ENCODE results near the gene IKZF1. TPM values are rescaled to one million over a fixed set of nuclear protein-coding genes. Genes with fewer than 3 reads are reported as not detected.

Gene IKZF1
- polyA plus RNA-seq, 2 of the 4 experiments (the other 2 are of a cell fraction) = not detected

DNA sequence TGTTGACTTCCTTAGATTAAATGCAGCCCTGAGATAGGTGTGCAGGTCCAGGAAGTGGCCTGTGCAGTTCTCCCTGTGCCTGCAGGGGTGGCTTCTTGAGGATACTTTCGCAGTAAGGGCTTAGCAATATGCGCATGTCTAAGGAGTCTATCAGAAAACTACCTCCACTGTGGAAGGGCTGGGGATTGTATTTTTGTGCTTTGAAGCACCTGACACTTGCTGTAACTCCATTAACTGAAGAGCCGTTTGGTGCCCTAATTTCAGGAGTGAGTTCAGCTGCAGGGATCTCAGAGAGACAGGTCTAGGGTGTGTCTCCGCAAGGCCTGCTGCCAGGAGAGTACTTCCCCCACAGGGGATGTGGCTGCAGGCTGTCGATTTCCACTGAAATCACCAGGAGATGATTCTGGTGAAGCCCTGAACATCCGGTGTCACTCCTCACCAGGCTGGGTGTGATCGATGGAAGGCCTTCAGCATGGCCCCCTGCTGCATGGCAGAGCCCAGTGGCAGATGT, 35.5 kb downstream of the IKZF1 start:
- H3K27ac ChIP-seq = no peak overlapping the region
- ATAC-seq = no peak
- no peak overlapping the region for H3K4me2 ChIP-seq
- no peak overlapping the region for H3K4me3 ChIP-seq
- WGBS (ENCODE audit: missing lambda C conversion rate) = 61% methylated on average over 5 of the region's 7 CpGs
- TF ChIP-seq JUNB (IDR thresholded peaks at IDR 0.05) (no peak), EHF (CRISPR knock-in tag; IDR thresholded peaks at IDR 0.05) (no peak), MAFK (IDR thresholded peaks at IDR 0.05; ENCODE audit: partially characterized antibody) (no peak), FOSL2 (IDR thresholded peaks at IDR 0.05) (no peak), FOSL2 (CRISPR knock-in tag; IDR thresholded peaks at IDR 0.05) (no peak), HDAC2 (IDR thresholded peaks at IDR 0.05) (no peak)
- TF ChIP-seq, protein P1, sequence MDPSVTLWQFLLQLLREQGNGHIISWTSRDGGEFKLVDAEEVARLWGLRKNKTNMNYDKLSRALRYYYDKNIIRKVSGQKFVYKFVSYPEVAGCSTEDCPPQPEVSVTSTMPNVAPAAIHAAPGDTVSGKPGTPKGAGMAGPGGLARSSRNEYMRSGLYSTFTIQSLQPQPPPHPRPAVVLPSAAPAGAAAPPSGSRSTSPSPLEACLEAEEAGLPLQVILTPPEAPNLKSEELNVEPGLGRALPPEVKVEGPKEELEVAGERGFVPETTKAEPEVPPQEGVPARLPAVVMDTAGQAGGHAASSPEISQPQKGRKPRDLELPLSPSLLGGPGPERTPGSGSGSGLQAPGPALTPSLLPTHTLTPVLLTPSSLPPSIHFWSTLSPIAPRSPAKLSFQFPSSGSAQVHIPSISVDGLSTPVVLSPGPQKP (IDR thresholded peaks at IDR 0.05; ENCODE audit: low read depth, low read length) = no peak
- TF ChIP-seq, protein P2, sequence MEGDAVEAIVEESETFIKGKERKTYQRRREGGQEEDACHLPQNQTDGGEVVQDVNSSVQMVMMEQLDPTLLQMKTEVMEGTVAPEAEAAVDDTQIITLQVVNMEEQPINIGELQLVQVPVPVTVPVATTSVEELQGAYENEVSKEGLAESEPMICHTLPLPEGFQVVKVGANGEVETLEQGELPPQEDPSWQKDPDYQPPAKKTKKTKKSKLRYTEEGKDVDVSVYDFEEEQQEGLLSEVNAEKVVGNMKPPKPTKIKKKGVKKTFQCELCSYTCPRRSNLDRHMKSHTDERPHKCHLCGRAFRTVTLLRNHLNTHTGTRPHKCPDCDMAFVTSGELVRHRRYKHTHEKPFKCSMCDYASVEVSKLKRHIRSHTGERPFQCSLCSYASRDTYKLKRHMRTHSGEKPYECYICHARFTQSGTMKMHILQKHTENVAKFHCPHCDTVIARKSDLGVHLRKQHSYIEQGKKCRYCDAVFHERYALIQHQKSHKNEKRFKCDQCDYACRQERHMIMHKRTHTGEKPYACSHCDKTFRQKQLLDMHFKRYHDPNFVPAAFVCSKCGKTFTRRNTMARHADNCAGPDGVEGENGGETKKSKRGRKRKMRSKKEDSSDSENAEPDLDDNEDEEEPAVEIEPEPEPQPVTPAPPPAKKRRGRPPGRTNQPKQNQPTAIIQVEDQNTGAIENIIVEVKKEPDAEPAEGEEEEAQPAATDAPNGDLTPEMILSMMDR (IDR thresholded peaks at IDR 0.05) = no peak
- TF ChIP-seq, protein P3, sequence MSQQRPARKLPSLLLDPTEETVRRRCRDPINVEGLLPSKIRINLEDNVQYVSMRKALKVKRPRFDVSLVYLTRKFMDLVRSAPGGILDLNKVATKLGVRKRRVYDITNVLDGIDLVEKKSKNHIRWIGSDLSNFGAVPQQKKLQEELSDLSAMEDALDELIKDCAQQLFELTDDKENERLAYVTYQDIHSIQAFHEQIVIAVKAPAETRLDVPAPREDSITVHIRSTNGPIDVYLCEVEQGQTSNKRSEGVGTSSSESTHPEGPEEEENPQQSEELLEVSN (IDR thresholded peaks at IDR 0.05; ENCODE audit: borderline replicate concordance, low read depth) = no peak
- TF ChIP-seq, protein P4, sequence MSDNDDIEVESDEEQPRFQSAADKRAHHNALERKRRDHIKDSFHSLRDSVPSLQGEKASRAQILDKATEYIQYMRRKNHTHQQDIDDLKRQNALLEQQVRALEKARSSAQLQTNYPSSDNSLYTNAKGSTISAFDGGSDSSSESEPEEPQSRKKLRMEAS (IDR thresholded peaks at IDR 0.05) = no peak
- no peak for DNase-seq (ENCODE audit: low read depth in 1 of 2, low spot score in 1 of 2)
- CTCF ChIA-PET = interaction anchor here (0.7 kb wide), 1 partner anchor 1544 kb away, joined by 4 read pairs; no protein-coding TSS in a partner anchor
- FAIRE-seq = no peak
- POLR2A ChIA-PET = no interaction called here
- no peaks in the 10 kb centered on the region for H3K9me3 ChIP-seq
- no peaks in the 10 kb centered on the region for H3K4me1 ChIP-seq

DNA sequence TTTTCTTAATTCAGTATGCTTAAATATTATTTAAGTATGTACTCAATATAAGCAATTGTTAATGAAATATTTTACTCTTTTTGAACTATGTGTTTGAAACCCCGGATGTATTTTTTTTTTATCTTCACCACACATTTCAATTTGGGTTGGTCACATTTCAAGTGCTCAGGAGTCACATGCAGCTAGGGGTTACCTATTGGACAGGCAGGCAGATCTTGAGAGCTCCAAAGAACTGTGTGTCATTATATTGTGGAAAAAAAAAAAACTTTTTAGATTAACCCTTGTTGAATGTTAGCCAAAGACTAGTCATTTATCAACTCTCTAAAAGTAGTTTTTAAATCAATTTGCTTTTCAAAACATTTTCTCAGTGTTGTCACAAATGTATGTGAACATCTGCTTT, 37.2 kb downstream of the IKZF1 start:
- POLR2A ChIA-PET = no interaction called here

More for the DNA sequence above, 37.2 kb downstream of the IKZF1 start:
- CTCF ChIA-PET = interaction anchor here (0.6 to 0.7 kb wide), 2 partner anchors 12 to 168 kb away, joined by 3 to 4 read pairs; no protein-coding TSS in a partner anchor
- no peak for DNase-seq (ENCODE audit: low read depth in 1 of 2, low spot score in 1 of 2)
- TF ChIP-seq CHD4 (IDR thresholded peaks at IDR 0.05; ENCODE audit: borderline replicate concordance) (no peak), RNF2 (IDR thresholded peaks at IDR 0.05; ENCODE audit: borderline replicate concordance, low read depth) (no peak), ZC3H11A (IDR thresholded peaks at IDR 0.05) (no peak), CHD2 (IDR thresholded peaks at IDR 0.05; ENCODE audit: low read length, partially characterized antibody) (no peak), NPAS2 (CRISPR knock-in tag; IDR thresholded peaks at IDR 0.05; ENCODE audit: borderline replicate concordance) (no peak), EP300 (IDR thresholded peaks at IDR 0.05) (no peak), RAD21 (conservative IDR thresholded peaks at IDR 0.05 in 1 of 2, IDR thresholded peaks at IDR 0.05 in 1 of 2) (no peak), TFCP2L1 (CRISPR knock-in tag; IDR thresholded peaks at IDR 0.05) (no peak), MAFK (IDR thresholded peaks at IDR 0.05; ENCODE audit: partially characterized antibody) (no peak), ESRRA (IDR thresholded peaks at IDR 0.05; ENCODE audit: borderline replicate concordance, low read length) (no peak), BHLHE40 (IDR thresholded peaks at IDR 0.05; ENCODE audit: low read depth, low read length) (no peak), SMC3 (IDR thresholded peaks at IDR 0.05) (no peak), FOSL2 (IDR thresholded peaks at IDR 0.05) (no peak), FOSL2 (CRISPR knock-in tag; IDR thresholded peaks at IDR 0.05) (no peak)
- TF ChIP-seq, protein P1 (IDR thresholded peaks at IDR 0.05; ENCODE audit: low read depth, low read length) = no peak
- TF ChIP-seq, protein P2 (IDR thresholded peaks at IDR 0.05) = no peak
- TF ChIP-seq, protein P5, sequence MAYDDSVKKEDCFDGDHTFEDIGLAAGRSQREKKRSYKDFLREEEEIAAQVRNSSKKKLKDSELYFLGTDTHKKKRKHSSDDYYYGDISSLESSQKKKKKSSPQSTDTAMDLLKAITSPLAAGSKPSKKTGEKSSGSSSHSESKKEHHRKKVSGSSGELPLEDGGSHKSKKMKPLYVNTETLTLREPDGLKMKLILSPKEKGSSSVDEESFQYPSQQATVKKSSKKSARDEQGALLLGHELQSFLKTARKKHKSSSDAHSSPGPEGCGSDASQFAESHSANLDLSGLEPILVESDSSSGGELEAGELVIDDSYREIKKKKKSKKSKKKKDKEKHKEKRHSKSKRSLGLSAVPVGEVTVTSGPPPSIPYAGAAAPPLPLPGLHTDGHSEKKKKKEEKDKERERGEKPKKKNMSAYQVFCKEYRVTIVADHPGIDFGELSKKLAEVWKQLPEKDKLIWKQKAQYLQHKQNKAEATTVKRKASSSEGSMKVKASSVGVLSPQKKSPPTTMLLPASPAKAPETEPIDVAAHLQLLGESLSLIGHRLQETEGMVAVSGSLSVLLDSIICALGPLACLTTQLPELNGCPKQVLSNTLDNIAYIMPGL (CRISPR knock-in tag; IDR thresholded peaks at IDR 0.05; ENCODE audit: borderline replicate concordance) = no peak
- ATAC-seq = no peak
- no peaks in the 10 kb centered on the region; the same call in 2 of the 3 replicates for H3K4me1 ChIP-seq
- no peak for FAIRE-seq
- 4% methylated on average over 1 of the region's 1 CpG for WGBS (ENCODE audit: missing lambda C conversion rate)
- H3K4me3 ChIP-seq = no peak overlapping the region
- H3K9me3 ChIP-seq = no peaks in the 10 kb centered on the region
- H3K4me2 ChIP-seq = no peak overlapping the region
- no peak overlapping the region for H3K27ac ChIP-seq
